Loucy (cell line): ENCODE results near the gene CALML4.

ENCODE experiments used
- H2AFZ ChIP-seq: fragments of 200-600 bp; sonication (generic); 2 replicates; pipeline ENCODE4 v1.6.0; 2016; ENCODE audit warnings: antibody characterized with exemption, mild to moderate bottlenecking, low read length, moderate library complexity
- H3F3A ChIP-seq: fragments of 200-600 bp; 2 replicates; pipeline ENCODE4 v1.6.0; 2016; ENCODE audit warnings: antibody characterized with exemption, low read depth, mild to moderate bottlenecking
- H3K27me3 ChIP-seq: fragments of 200-600 bp; sonication (generic); 2 replicates; pipeline ENCODE4 v1.6.1; 2014; ENCODE audit warnings: low read length, mild to moderate bottlenecking; ENCODE audit not compliant: insufficient read depth, poor library complexity, severe bottlenecking
- H3K36me3 ChIP-seq: fragments of 200-600 bp; sonication (generic); 2 replicates; pipeline ENCODE4 v1.6.1; 2016; ENCODE audit warnings: low read length; ENCODE audit not compliant: insufficient read depth
- H3K4me1 ChIP-seq: fragments of 200-600 bp; sonication (generic); 2 replicates; pipeline ENCODE4 v1.5.1; 2014; ENCODE audit warnings: low read length, mild to moderate bottlenecking; ENCODE audit not compliant: insufficient read depth, poor library complexity, severe bottlenecking
- H3K4me2 ChIP-seq: fragments of 200-600 bp; sonication (generic); 2 replicates; pipeline ENCODE4 v1.6.0; 2014; ENCODE audit warnings: antibody characterized with exemption, low read length, low read depth, mild to moderate bottlenecking; ENCODE audit not compliant: poor library complexity, severe bottlenecking
- H3K4me3 ChIP-seq: fragments of 200-600 bp; sonication (generic); 2 replicates; pipeline ENCODE4 v1.5.1; 2014; ENCODE audit warnings: low read length, mild to moderate bottlenecking, mixed read lengths; ENCODE audit not compliant: poor library complexity, severe bottlenecking
- H3K79me2 ChIP-seq: fragments of 200-600 bp; sonication (generic); 2 replicates; pipeline ENCODE4 v1.6.1; 2014; ENCODE audit warnings: low read length; ENCODE audit not compliant: insufficient read depth
- H3K9ac ChIP-seq: fragments of 200-600 bp; sonication (generic); 2 replicates; pipeline ENCODE4 v1.6.0; 2014; ENCODE audit warnings: mild to moderate bottlenecking, low read depth, low read length, moderate library complexity; ENCODE audit not compliant: poor library complexity, severe bottlenecking
- H3K9me2 ChIP-seq: fragments of 200-600 bp; sonication (generic); replicated peaks from 2 replicates; pipeline ENCODE4 v1.6.1; 2016; ENCODE audit warnings: low read depth, low read length, mixed read lengths
- H3K9me3 ChIP-seq: fragments of 200-600 bp; sonication (generic); 2 replicates; pipeline ENCODE4 v1.6.1; 2014; ENCODE audit warnings: mild to moderate bottlenecking, antibody characterized with exemption, low read length, low read depth; ENCODE audit not compliant: insufficient read depth
- H4K20me1 ChIP-seq: fragments of 200-600 bp; sonication (generic); 2 replicates; pipeline ENCODE4 v1.6.0; 2014; ENCODE audit warnings: antibody characterized with exemption, low read length, mild to moderate bottlenecking; ENCODE audit not compliant: insufficient read depth, poor library complexity, severe bottlenecking
- CTCF ChIP-seq: fragments of 200-600 bp; sonication (generic); conservative IDR thresholded peaks from 2 replicates; pipeline ENCODE4 v1.5.1; 2014; ENCODE audit warnings: mild to moderate bottlenecking, antibody characterized with exemption, low read length
- EZH2phosphoT487 ChIP-seq: fragments of 200-600 bp; IDR thresholded peaks from 2 replicates; pipeline ENCODE4 v1.6.1; 2018; ENCODE audit warnings: antibody characterized with exemption, mild to moderate bottlenecking, moderate library complexity, borderline replicate concordance

The CALML4 gene

GRCh38 chr15:68158046-68158628 is 47.0 kb downstream of the CALML4 start:
- Histone ChIP-seq H3K27me3 (no peaks in the 10 kb centered on the region), H3K9me2 (no peaks in the 10 kb centered on the region), H3K9me3 (no peaks in the 10 kb centered on the region), H3K79me2 (no peaks in the 10 kb centered on the region), H3K36me3 (peaks cover 79% of the 10 kb centered on the region), H3K4me3 (no peak overlapping the region), H2AFZ (no peak overlapping the region), H4K20me1 (no peaks in the 10 kb centered on the region), H3K4me2 (no peak overlapping the region), H3F3A (no peaks in the 10 kb centered on the region), H3K4me1 (no peaks in the 10 kb centered on the region), H3K9ac (no peak overlapping the region)
- TF ChIP-seq EZH2phosphoT487 (no peak), CTCF (no peak)

GRCh38 chr15:68157074-68157473 is 48.1 kb downstream of the CALML4 start:
- no peaks in the 10 kb centered on the region for H3K9me3 ChIP-seq
- no peak overlapping the region for H3K4me3 ChIP-seq
- no peak overlapping the region for H3K4me2 ChIP-seq
- H3K9me2 ChIP-seq, result no peaks in the 10 kb centered on the region
- TF ChIP-seq CTCF (no peak), EZH2phosphoT487 (no peak)
- H3K4me1 ChIP-seq, result no peaks in the 10 kb centered on the region
- no peaks in the 10 kb centered on the region for H3K79me2 ChIP-seq
- H3F3A ChIP-seq, result no peaks in the 10 kb centered on the region
- H3K27me3 ChIP-seq, result no peaks in the 10 kb centered on the region
- no peaks in the 10 kb centered on the region for H4K20me1 ChIP-seq
- H3K36me3 ChIP-seq, result peaks cover 76% of the 10 kb centered on the region
- no peak overlapping the region for H3K9ac ChIP-seq
- no peak overlapping the region for H2AFZ ChIP-seq

GRCh38 chr15:68154923-68155559 is 50.1 kb downstream of the CALML4 start:
- no peaks in the 10 kb centered on the region for H3F3A ChIP-seq
- no peak overlapping the region for H2AFZ ChIP-seq
- H3K9me3 ChIP-seq, result no peaks in the 10 kb centered on the region
- no peaks in the 10 kb centered on the region for H3K27me3 ChIP-seq
- no peak overlapping the region for H3K4me3 ChIP-seq
- H3K4me2 ChIP-seq, result no peak overlapping the region
- no peaks in the 10 kb centered on the region for H4K20me1 ChIP-seq
- peak; percentile 89 for TF ChIP-seq CTCF
- TF ChIP-seq EZH2phosphoT487, result no peak
- H3K9me2 ChIP-seq, result no peaks in the 10 kb centered on the region
- H3K79me2 ChIP-seq, result no peaks in the 10 kb centered on the region
- H3K36me3 ChIP-seq, result peaks cover 72% of the 10 kb centered on the region
- no peaks in the 10 kb centered on the region for H3K4me1 ChIP-seq
- H3K9ac ChIP-seq, result no peak overlapping the region
